ENCODE data around the gene TGFB2.

Gene TGFB2

DNA sequence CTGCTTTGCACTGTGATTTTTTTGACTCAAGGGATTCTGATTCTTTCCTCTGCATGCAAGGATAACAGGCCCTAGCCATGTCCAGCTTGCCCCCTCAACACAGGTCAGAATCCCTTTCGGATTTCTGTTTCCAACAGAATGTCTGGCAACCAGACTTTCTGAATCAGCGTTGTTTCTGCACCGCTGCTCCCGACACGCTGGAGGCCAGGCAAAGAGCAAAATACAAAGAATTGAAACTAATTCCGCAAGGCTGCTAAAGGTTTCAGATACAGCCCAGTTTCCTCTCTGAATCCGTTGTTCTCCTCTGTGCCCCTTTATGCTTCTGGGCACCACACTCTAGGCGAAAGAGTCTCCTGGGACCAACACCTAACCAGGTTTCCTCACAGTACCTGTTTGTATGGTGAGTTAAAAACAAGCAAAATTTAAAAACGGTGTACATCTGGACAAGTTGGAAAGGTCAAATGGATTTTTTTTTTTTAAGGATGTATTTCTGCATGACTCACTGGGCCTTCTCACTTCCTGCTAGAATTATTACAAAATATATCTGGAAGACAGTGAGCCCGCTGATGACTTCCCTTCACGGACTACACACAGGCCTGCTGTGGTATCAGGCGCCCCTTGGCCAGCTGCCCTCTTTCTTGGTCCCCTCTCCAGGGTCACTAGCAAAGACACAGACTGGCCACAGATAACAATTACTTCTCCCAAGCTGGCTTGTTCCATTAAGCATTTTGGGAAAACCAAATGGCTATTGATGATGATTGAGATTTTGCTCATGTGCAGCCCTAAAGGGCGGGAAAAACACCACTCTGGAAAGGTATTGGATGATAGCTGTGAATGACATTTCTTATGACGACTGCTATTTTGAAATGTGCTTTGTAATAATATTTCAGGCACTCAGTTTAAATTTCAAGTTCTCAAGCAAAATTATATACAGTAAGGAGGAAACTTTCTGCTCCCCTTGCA lies 118.3 kb downstream of the TGFB2 start:
- no peak for DNase-seq (ENCODE audit: low spot score)

DNA sequence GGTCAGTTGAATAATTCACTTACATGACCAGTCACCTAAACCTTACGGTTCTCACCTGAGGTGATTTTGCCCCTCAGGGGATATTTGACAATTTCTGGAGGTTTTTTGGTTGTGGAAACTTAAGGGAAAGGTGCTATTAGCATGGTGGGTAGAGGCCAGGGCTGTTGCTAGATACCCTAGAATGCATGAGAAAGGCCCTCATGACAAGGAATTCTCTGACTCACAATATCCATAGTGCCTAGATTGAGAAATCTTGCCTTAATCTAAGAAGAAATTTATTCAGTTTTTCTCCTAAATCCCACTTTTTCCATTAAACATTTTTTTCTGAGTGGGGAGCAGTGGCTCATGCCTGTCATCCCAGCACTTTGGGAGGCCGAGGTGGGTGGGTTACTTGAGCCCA lies 119.7 kb downstream of the TGFB2 start:
- no peak for DNase-seq (ENCODE audit: low spot score)

DNA sequence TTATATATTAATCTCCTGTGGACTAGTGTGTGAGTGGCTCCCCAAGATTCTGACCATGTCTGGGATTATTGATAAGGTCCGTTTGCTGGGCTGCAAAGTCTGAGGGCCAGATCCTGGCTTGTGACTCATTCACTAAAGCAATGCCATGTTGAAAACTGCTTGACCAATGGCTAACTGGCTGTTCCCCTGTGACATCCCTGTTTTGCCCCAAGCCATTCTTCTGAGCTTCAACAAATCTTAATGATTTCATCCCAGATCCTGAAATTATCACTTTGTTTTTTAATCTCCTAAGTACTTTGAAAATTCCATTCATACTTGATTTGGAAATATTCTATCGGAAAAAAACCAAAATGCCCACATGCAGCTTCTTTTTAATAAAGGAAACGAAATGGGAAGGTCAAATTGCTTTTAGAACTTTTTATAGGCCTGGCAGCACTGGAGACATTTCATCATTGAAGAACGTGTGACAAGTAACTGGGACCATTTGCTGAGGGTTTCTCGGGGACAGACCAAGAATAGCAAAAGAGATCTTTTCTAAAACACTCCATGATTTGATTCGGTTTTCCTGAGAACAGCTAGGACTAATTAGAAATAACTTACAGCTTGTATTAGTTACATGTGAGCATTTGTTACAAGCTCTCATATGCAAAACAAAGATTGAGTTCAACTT lies 121.3 kb downstream of the TGFB2 start:
- no peak for DNase-seq (ENCODE audit: low spot score)

DNA sequence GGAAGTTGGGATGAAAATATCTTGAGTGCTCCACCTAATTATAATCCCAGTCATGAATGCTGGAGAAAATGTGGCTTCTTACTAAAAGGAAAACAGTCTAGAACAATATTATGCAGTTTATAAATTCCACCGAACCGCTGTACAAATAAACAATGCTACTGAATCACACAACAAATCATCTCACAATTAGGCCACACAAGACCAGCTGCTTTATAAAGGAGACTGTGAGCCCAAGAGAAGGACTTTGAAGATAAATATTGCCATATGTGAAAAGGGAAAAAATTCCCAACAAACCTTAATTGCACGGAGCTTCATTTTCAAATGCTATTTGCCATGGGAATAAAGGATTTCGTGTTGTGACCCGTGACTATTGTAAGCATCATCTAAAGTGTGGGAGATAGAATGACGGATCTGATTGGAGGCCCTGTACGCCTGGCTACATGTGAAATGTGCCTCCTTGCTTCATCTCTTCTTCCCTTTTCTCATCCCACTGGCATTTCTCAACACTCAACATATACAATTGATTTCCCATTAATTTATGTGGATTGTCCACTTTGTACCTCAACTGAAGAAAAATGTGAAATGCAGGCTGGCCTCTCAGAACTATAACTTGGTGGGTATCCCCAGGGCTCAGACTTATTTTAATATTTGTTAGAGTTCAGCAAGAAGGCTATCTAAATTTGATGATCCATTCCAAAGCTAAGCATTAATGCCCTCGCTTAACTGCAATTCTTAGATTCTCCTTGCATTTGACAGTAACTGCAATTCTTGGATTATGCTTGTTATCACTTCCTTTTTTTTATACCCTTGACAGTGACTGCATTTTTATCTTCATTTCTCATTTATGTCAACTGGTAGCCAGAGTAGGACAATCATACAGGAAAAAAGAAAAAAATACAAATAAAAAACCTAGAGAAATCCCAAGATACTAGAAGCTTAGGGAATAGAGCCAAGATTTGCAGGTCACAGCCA lies 122.3 kb downstream of the TGFB2 start:
- no peak for DNase-seq (ENCODE audit: low spot score)

DNA sequence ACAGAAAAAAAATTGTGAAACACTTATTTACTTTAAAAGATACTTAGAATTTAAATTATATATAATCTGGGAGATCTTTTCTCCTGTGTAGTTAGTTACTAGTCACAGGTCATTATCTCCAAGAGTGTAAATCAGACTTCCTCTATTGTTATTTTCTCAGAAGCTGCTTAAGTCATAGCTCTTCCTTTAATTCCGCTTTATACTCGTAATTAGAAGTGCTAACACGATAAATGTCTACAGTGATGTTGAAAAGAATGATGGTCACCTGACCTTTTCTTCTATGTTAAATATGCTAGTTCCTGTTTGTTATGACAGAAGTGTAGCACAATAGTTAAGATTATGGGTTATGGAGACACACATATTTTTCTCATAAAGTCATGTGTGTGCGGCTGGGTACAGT lies 123.6 kb downstream of the TGFB2 start:
- no peak for DNase-seq (ENCODE audit: low spot score)

GRCh38 chr1:218472885-218473284 lies 127.7 kb downstream of the TGFB2 start:
- DNase-seq (ENCODE audit: low spot score) = no peak

DNA sequence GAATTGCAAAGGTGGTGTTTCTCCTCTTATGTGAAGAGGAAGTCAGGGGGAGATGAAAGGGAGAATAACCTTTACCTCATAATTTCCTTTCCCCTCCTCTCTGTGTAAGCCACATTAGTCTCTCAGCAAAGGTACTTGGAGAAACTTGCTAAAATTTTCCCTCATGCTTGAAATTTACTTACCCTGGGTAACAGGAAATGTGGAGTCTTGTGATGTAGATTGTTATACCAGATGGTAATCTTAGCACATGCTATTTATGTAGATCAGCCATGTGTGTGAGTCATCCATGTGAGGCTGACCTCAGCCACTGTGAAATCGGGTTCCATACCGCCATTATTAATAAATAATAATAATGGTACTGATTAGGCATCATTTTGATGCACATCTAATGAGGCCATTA lies 128.4 kb downstream of the TGFB2 start:
- no peak for DNase-seq (ENCODE audit: low spot score)

DNA sequence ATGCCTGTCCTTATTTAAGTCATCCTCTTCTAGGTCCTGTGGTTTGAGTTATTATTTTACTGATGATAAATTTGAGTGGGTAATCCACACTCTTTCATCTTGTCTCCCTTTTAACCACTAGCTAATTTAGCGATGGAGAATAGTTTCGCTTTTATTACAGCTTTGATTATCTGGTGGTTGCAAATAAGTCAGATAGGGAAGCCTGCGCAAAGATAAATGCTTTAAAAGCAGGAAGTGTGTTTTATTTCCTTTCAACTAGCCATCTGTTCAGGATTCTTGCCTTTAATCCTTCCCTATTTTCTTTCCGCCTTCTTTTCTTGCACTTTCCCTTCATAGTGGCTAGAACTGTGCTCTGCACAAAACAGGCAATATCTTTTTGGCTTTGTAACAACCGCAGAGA lies 129.0 kb downstream of the TGFB2 start:
- no peak for DNase-seq (ENCODE audit: low spot score)

DNA sequence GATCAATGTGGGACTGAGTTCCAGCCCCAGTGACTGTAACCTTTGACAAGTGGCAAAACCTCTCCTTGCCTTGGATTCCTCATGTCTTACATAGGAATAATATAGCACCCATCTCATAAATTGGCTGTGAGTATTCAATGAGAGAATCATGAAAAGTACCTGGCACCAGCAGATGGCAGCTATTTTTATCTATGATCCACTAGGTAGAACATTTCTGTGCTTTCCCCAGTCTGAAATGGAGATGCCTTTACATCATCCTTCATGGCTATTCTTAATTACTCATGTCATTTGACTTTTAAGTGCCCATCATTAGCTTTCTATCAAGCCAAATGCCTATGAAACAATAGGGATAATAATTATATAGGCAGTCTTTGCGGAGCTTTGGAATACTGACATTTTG lies 130.1 kb downstream of the TGFB2 start:
- no peak for DNase-seq (ENCODE audit: low spot score)

DNA sequence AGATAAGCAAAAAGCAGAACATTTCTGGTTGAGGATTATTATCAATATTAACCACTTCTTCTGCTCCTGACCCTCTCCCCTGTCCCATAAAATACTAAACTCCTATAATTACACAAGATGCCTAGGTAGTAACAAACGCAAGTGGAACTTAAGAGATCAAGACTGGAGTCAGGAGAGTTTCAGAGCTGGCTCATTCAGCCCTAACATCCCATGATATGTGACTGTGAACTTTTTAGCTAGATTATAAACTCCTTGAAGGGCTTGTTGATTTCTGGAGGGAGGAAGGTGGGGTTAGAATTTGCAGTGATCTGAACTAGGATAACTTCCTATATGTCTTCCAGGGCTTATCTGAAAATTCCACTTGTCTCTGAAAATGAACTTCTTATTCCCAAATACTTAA lies 130.6 kb downstream of the TGFB2 start:
- no peak for DNase-seq (ENCODE audit: low spot score)

DNA sequence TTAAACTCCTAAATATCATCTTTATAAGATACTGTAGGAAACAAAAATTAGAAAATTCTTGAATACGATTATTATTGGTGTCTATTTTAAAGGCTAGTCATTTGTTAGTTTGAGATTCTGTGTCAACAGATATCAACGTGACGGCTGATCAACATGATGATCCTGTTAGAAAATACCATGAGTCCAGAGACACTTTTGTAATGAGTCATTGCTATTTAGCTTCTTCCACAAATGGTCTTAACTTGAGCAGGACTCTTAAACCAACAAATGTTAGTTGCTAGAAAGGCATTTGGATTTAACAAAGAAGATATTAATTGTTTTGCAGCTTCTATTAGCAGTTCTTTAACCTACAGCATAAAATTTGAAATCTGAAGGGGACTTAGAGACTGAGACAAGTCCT lies 131.2 kb downstream of the TGFB2 start:
- DNase-seq (ENCODE audit: low spot score) = no peak

- DNase-seq (ENCODE audit: low spot score) = no peak
These were observed 133.2 kb downstream of the TGFB2 start for GRCh38 chr1:218478336-218478735.

DNA sequence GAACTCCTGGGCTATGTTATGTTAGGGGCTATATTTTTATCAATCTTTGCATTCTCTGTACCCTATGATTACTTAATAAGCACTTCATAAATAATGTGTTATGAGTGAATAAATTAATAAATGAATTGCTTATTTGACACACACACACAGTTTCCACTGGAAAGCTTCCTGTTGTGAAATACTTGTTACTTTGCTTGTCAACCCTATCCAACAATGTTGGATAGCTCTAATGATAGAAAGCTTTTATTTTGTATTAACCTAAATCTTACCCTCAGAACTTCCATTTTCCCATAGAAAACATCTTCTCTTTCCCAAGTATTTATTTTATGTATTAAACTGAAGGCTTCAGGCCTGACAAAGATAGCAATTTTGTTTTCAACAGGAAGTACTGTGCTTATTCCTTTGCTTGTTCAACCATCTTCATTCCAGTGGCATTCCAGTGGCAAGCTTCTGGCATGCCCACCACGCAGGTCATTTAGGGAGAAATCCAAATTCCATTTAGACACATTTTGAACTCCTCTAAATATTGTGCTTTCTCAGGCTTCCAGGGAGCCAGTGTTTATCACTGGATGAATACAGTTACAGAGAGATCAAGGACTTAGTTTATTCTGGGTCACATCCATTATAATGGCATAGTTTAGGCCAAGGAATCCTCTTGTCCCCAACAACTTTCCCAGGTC lies 134.4 kb downstream of the TGFB2 start:
- DNase-seq (ENCODE audit: low spot score) = no peak

GRCh38 chr1:218480137-218480536 lies 135.0 kb downstream of the TGFB2 start:
- no peak for DNase-seq (ENCODE audit: low spot score)

DNA sequence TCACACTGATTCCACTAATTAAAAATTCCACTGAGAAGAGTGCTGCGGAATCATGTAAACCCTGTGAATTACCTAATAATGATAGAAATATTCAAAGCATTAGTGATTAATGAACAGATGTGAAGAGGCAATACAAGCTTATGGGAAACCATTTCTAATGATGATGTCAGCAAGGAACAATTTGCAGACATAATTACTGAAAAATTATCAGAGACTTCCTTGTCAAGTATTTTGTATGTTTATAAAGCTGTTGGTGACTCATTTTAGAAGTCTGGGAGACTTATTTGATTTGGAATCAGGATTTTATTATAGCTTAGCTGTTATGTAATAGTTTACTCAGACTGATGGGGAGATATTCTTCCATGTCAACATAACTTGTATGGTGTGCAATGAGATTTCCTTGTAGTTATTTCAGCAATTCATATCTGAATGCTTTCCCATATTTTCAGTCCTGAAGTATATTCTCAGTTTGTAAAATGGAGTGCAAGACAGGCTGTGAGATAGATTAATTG lies 135.5 kb downstream of the TGFB2 start:
- no peak for DNase-seq (ENCODE audit: low spot score)

DNA sequence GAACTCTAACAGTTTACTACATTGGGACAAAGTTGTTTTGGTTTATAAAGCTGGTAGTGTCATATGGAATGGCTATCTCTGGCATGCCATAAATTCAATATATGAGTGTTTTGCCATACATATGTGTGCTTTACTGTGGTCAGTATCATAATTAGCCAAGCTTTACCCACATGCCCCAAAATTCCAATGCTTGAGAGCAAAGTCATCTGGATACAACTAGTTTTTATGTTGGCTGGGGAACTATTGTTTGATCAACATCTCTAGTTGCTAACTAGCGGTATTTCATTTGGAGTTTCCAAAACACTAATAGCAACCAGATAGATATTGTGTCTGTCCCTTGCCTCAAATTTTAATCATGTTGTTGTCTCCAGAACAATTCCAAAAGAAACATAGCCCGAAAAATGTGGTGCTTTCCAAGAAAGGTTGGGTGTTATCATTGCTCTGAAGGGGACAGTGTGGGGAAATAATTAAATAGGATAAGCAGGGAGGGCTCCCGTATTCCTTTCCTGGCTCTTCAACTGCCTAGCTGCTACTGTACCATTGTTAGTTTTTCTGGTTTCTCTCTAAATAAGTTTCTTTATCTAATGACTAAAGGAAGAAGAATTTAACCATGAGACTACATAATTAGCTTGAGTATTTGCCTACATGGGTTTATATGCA lies 136.1 kb downstream of the TGFB2 start:
- DNase-seq (ENCODE audit: low spot score) = no peak

DNA sequence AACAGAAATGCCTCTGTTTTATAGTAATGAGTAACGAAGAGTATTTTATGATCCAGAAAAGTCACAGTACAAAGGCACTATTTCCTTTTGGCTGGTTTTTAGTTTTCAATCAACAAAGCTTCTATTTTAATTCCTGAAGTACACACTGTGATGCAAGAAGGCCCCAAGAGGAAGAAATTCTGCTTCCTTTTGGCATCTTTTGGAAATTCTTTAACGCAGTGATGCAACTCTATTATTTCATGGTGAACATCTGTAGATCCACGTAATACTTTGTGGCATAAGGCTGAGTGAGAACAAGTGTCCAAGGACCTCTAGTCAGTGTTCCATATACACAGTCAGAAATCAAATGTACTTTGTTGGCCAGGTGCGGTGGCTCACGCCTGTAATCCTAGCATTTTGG lies 137.5 kb downstream of the TGFB2 start:
- DNase-seq (ENCODE audit: low spot score) = no peak

DNA sequence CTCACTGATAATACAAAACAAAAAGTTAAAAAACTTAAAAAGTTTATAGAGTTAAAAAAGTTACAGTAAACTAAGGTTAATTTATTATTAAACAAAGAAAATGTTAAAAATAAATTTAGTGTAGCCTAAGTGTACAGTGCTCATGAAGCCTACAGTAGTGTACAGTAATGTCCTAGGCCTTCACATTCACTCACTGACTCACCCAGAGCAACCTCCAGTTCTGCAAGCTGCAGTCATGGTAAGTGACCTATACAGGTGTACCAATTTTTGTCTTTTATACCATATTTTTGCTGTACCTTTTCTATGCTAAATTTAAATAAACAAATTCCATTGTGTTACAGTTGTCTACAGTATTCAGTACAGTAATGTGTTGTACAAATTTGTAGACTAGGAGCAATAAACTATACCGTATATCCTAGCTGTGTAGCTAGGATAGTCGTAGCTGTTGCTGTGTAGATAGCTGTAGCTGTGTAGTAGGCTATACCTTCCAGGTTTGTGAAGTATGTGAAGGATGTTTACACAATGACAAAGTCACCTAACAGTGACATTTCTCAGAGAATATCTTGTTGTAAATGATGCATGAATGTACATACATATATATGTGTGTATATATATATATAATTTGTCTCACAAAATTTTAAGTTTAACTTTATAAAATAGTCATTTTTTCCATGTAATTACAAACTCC lies 140.2 kb downstream of the TGFB2 start:
- DNase-seq (ENCODE audit: low spot score) = no peak

DNA sequence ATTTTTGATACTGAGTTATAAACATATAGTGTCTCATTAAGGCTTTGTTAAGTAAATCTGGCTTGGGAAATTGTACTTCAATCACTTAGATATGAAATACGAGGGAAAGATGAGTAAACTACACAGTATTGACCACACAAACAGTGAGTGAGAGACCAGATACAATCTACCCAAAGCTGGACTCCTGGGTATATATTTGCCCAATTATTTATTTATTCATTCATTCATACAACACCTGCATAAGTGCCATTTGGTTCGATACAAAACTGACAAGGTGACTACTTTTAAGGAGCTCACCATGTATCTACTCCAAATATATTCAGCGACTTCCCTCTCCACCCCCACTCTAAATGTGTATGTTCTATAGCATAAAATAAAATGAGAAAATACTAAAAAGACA lies 143.4 kb downstream of the TGFB2 start:
- no peak for DNase-seq (ENCODE audit: low spot score)

- DNase-seq (ENCODE audit: low spot score) = no peak
These were observed 143.8 kb downstream of the TGFB2 start for GRCh38 chr1:218488986-218489385.
